Muscle of leg (tissue), 11 donors: Measurements from ENCODE around the gene VASN. TPM values are rescaled to one million over a fixed set of nuclear protein-coding genes. Genes with fewer than 3 reads are reported as not detected.
A peak's percentile ranks its signal among the peaks of the same experiment; 100 is the strongest.
"Not testable (repeated sequence)": the region's sequence is repeated elsewhere in the genome, so short reads cannot be mapped to it uniquely, and the experiment has no call there.

Experiments
- DNase-seq: peaks from one replicate; pipeline ENCODE4 v3.0.0; 2013
- H3K27ac ChIP-seq: one replicate; pipeline ENCODE4 v1.5.1; 2013; ENCODE audit warnings: mild to moderate bottlenecking, low read length, control low read depth
- H3K27me3 ChIP-seq: one replicate; pipeline ENCODE4 v1.6.1; 2013; ENCODE audit warnings: low read length; ENCODE audit not compliant: control insufficient read depth, insufficient read depth
- H3K36me3 ChIP-seq: one replicate; pipeline ENCODE4 v1.6.1; 2013; ENCODE audit warnings: low read length; ENCODE audit not compliant: control insufficient read depth, insufficient read depth
- H3K4me1 ChIP-seq: one replicate; pipeline ENCODE4 v1.6.1; 2013; ENCODE audit warnings: low read length; ENCODE audit not compliant: control insufficient read depth, insufficient read depth
- H3K4me3 ChIP-seq: one replicate; pipeline ENCODE4 v1.5.1; 2013; ENCODE audit warnings: low read length, control low read depth
- H3K9me3 ChIP-seq: replicated peaks from 2 replicates; pipeline ENCODE4 v1.6.1; 2013; ENCODE audit warnings: low read depth, low read length; ENCODE audit not compliant: control insufficient read depth
- WGBS: methylation state at CpG from one replicate; pipeline ENCODE4 v1.1.5; 2013; ENCODE audit warnings: missing lambda C conversion rate; ENCODE audit not compliant: insufficient coverage; 5-methylcytosine and 5-hydroxymethylcytosine counted together
- polyA plus RNA-seq, 8 donors: library from polyadenylated mRNA; unstranded; fragments of 120-200 nt; gene quantifications; one replicate each; pipeline versions ENCODE4 v1.2.1 to v1.2.3, GENCODE V29; 2013; ENCODE audit warnings: inconsistent platforms in 1 of 8, low replicate concordance in 1 of 8; ENCODE audit not compliant: insufficient read length in 8 of 8, insufficient read depth in 1 of 8
- total RNA-seq: library from RNA; stranded (reverse); fragments of 120-200 nt; gene quantifications from one replicate; pipeline ENCODE4 v1.2.4, GENCODE V29; 2013

Gene VASN
- total and polyA plus RNA-seq, 9 donors, result 8.6 to 33.5 (median 17.1) TPM

GRCh38 chr16:4328046-4328781, 43.4 kb upstream of the VASN start:
- Histone ChIP-seq H3K27me3 (no peaks in the 10 kb centered on the region), H3K4me3 (peak overlapping the region; percentile 43), H3K27ac (peak overlapping the region; percentile 91), H3K9me3 (no peaks in the 10 kb centered on the region), H3K4me1 (peaks cover 66% of the 10 kb centered on the region), H3K36me3 (peaks cover 14% of the 10 kb centered on the region)
- WGBS, result 1% methylated on average over 24 of the region's 30 CpGs
- DNase-seq, result peak; percentile 90

- H3K4me3 ChIP-seq, result no peak overlapping the region
- H3K36me3 ChIP-seq, result peaks cover 20% of the 10 kb centered on the region
- H3K27ac ChIP-seq, result peak overlapping the region; percentile 91
- 40% methylated on average over 10 of the region's 17 CpGs for WGBS
- H3K9me3 ChIP-seq, result no peaks in the 10 kb centered on the region
- peaks cover 57% of the 10 kb centered on the region for H3K4me1 ChIP-seq
- DNase-seq, result peak; percentile 71
- no peaks in the 10 kb centered on the region for H3K27me3 ChIP-seq
These were observed 42.6 kb upstream of the VASN start for GRCh38 chr16:4328782-4329775.

GRCh38 chr16:4330277-4330874, 41.3 kb upstream of the VASN start:
- WGBS, result 51% methylated on average over 13 of the region's 14 CpGs
- DNase-seq, result peak; percentile 72
- Histone ChIP-seq H3K4me1 (peaks cover 46% of the 10 kb centered on the region), H3K9me3 (no peaks in the 10 kb centered on the region), H3K27ac (no peak overlapping the region), H3K4me3 (no peak overlapping the region), H3K36me3 (peaks cover 31% of the 10 kb centered on the region), H3K27me3 (no peaks in the 10 kb centered on the region)

GRCh38 chr16:4332083-4332482, 39.6 kb upstream of the VASN start:
- no peaks in the 10 kb centered on the region for H3K27me3 ChIP-seq
- H3K4me3 ChIP-seq, result no peak overlapping the region
- no peak overlapping the region for H3K27ac ChIP-seq
- 76% methylated on average over 6 of the region's 14 CpGs for WGBS
- H3K36me3 ChIP-seq, result peaks cover 44% of the 10 kb centered on the region
- DNase-seq, result no peak
- no peaks in the 10 kb centered on the region for H3K9me3 ChIP-seq
- peaks cover 33% of the 10 kb centered on the region for H3K4me1 ChIP-seq

GRCh38 chr16:4332623-4333307, 38.9 kb upstream of the VASN start:
- 84% methylated on average over 19 of the region's 19 CpGs for WGBS
- no peaks in the 10 kb centered on the region for H3K9me3 ChIP-seq
- peaks cover 50% of the 10 kb centered on the region for H3K36me3 ChIP-seq
- no peaks in the 10 kb centered on the region for H3K27me3 ChIP-seq
- no peak overlapping the region for H3K4me3 ChIP-seq
- no peak for DNase-seq
- no peak overlapping the region for H3K27ac ChIP-seq
- H3K4me1 ChIP-seq, result peaks cover 29% of the 10 kb centered on the region

- WGBS, result 62% methylated on average over 9 of the region's 9 CpGs
These were observed 38.4 kb upstream of the VASN start for GRCh38 chr16:4333308-4333638.

GRCh38 chr16:4333714-4334113, 37.9 kb upstream of the VASN start:
- DNase-seq, H3K4me3 ChIP-seq, H3K27ac ChIP-seq, H3K9me3 ChIP-seq, H3K27me3 ChIP-seq: not testable (repeated sequence)
- WGBS, result 93% methylated on average over 7 of the region's 9 CpGs
- H3K4me1 ChIP-seq, result peaks cover 23% of the 10 kb centered on the region
- peaks cover 59% of the 10 kb centered on the region for H3K36me3 ChIP-seq

More at GRCh38 chr16:4333308-4333638, 38.4 kb upstream of the VASN start:
- Histone ChIP-seq H3K9me3 (no peaks in the 10 kb centered on the region), H3K27me3 (no peaks in the 10 kb centered on the region), H3K27ac (no peak overlapping the region), H3K4me1 (peaks cover 24% of the 10 kb centered on the region), H3K4me3 (no peak overlapping the region), H3K36me3 (peaks cover 55% of the 10 kb centered on the region)
- no peak for DNase-seq

GRCh38 chr16:4334724-4335495, 36.7 kb upstream of the VASN start:
- WGBS, result 85% methylated on average over 26 of the region's 32 CpGs
- Histone ChIP-seq H3K4me1 (peaks cover 22% of the 10 kb centered on the region), H3K4me3 (no peak overlapping the region), H3K27me3 (no peaks in the 10 kb centered on the region), H3K9me3 (no peaks in the 10 kb centered on the region), H3K36me3 (peaks cover 71% of the 10 kb centered on the region), H3K27ac (no peak overlapping the region)
- DNase-seq, result no peak
